Neural progenitor cell (in vitro differentiated cells): Measurements from ENCODE around the gene PATJ.

Experiments used
- EZH2 ChIP-seq: fragments of 200-600 bp; sonication (generic); IDR thresholded peaks from 2 replicates; pipeline ENCODE4 v1.6.1; 2017; ENCODE audit warnings: antibody characterized with exemption, mild to moderate bottlenecking, moderate library complexity
- EZH2phosphoT487 ChIP-seq: fragments of 200-600 bp; sonication (generic); IDR thresholded peaks from 2 replicates; pipeline ENCODE4 v1.6.1; 2017; ENCODE audit warnings: antibody characterized with exemption
- TF ChIP-seq, protein P1 (sequence below): fragments of 200-600 bp; sonication (generic); IDR thresholded peaks from 2 replicates; pipeline ENCODE4 v1.5.1; 2017; ENCODE audit warnings: antibody characterized with exemption, mild to moderate bottlenecking

DNA sequence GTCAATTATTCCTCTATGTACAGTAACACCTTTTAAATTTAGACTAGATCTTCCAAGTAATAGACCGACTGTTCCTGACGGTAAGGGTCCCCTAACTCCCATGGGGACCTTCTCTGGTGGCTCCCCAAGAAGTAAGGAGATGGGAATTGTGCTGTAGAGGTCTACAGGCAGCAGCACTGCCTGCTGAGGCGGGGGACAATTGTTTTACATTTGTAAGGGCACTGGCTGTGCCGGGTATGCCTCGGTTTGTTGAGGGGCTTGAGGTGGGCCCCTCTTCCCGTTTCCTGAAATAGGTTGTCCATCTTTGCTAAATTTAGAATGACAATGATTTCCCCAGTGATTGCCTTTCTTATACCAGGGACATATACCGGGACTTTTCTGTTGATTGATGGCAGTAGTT is 439.3 kb downstream of the PATJ start:
- TF ChIP-seq, protein P1, sequence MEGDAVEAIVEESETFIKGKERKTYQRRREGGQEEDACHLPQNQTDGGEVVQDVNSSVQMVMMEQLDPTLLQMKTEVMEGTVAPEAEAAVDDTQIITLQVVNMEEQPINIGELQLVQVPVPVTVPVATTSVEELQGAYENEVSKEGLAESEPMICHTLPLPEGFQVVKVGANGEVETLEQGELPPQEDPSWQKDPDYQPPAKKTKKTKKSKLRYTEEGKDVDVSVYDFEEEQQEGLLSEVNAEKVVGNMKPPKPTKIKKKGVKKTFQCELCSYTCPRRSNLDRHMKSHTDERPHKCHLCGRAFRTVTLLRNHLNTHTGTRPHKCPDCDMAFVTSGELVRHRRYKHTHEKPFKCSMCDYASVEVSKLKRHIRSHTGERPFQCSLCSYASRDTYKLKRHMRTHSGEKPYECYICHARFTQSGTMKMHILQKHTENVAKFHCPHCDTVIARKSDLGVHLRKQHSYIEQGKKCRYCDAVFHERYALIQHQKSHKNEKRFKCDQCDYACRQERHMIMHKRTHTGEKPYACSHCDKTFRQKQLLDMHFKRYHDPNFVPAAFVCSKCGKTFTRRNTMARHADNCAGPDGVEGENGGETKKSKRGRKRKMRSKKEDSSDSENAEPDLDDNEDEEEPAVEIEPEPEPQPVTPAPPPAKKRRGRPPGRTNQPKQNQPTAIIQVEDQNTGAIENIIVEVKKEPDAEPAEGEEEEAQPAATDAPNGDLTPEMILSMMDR, result no peak
- TF ChIP-seq EZH2 (no peak), EZH2phosphoT487 (no peak)
